A673 (cell line): ENCODE data around the gene CD83. TPM values are rescaled to one million over a fixed set of nuclear protein-coding genes. Genes with fewer than 3 reads are reported as not detected.

Experiments
- BruUV-seq: library from RNA; stranded (reverse); fragments of 400-500 nt; replicated peaks from 2 replicates; lab custom pipeline; 2021; lab: Mats Ljungman, UMichigan
- CTCF ChIA-PET: fragments of 300-600 bp; sonication (Branson Sonifier 250); formaldehyde crosslinking; loops from one replicate; lab custom pipeline; 2022; ENCODE audit warnings: antibody characterized with exemption; lab: Charles Lee
- POLR2A ChIA-PET: fragments of 300-600 bp; sonication (Branson Sonifier 250); formaldehyde crosslinking; loops from one replicate; lab custom pipeline; 2022; ENCODE audit warnings: antibody characterized with exemption; ENCODE audit not compliant: low non-redundant PET; lab: Charles Lee
- DNase-seq: peaks from one replicate; pipeline ENCODE4 v3.0.0-alpha.2; 2015; ENCODE audit warnings: low spot score
- H3K27ac ChIP-seq: fragments of 200-600 bp; sonication (generic); 2 replicates; pipeline ENCODE4 v1.5.1; 2016; ENCODE audit warnings: mixed run types, low read depth, mild to moderate bottlenecking, mixed read lengths, antibody characterized with exemption, low read length; ENCODE audit not compliant: poor library complexity, severe bottlenecking
- H3K27me3 ChIP-seq: fragments of 200-600 bp; sonication (generic); replicated peaks from 2 replicates; pipeline ENCODE4 v1.6.1; 2017; ENCODE audit warnings: mixed run types, low read depth, mild to moderate bottlenecking, mixed read lengths, antibody characterized with exemption, low read length; ENCODE audit not compliant: insufficient read depth, poor library complexity
- H3K36me3 ChIP-seq: fragments of 200-600 bp; sonication (generic); 2 replicates; pipeline ENCODE4 v1.6.1; 2016; ENCODE audit warnings: mixed run types, mild to moderate bottlenecking, mixed read lengths, antibody characterized with exemption, low read length; ENCODE audit not compliant: insufficient read depth, poor library complexity, severe bottlenecking
- H3K4me1 ChIP-seq: fragments of 200-600 bp; sonication (generic); 2 replicates; pipeline ENCODE4 v1.6.1; 2017; ENCODE audit warnings: mixed run types, mild to moderate bottlenecking, mixed read lengths, antibody characterized with exemption, low read length; ENCODE audit not compliant: insufficient read depth, poor library complexity, severe bottlenecking
- H3K4me3 ChIP-seq: fragments of 200-600 bp; sonication (generic); 2 replicates; pipeline ENCODE4 v1.5.1; 2016; ENCODE audit warnings: low read depth, mixed run types, mild to moderate bottlenecking, mixed read lengths, low read length; ENCODE audit not compliant: poor library complexity, severe bottlenecking
- H3K9me3 ChIP-seq: fragments of 200-600 bp; sonication (generic); 2 replicates; pipeline ENCODE4 v1.6.1; 2016; ENCODE audit warnings: mixed run types, low read depth, mild to moderate bottlenecking, mixed read lengths, antibody characterized with exemption, low read length; ENCODE audit not compliant: poor library complexity, severe bottlenecking
- EZH2 ChIP-seq: fragments of 200-600 bp; sonication (generic); IDR thresholded peaks from 2 replicates; pipeline ENCODE4 v1.6.1; 2017; ENCODE audit warnings: borderline replicate concordance, low read depth, mild to moderate bottlenecking, mixed read lengths, antibody characterized with exemption, low read length; ENCODE audit not compliant: poor library complexity, severe bottlenecking
- intact Hi-C: fragments of 100-400 bp; cut with micrococcal nuclease; formaldehyde crosslinking; loops from one replicate; pipeline ENCODE4 v1.10.0; 2022; ENCODE audit not compliant: unreplicated experiment
- total RNA-seq: library from RNA; stranded (reverse); gene quantifications from 2 replicates; pipeline ENCODE4 v1.2.3, GENCODE V29; 2021
- TF ChIP-seq, protein P1 (sequence below): fragments of 300-800, 200-600 bp; sonication (generic); conservative IDR thresholded peaks from 2 replicates; pipeline ENCODE4 v1.5.1; 2017; ENCODE audit warnings: low read depth, mild to moderate bottlenecking, antibody characterized with exemption, low read length, moderate library complexity, mixed read lengths

The CD83 gene
- total RNA-seq, 1 experiment from 2014 or later, result 14.4 TPM

DNA sequence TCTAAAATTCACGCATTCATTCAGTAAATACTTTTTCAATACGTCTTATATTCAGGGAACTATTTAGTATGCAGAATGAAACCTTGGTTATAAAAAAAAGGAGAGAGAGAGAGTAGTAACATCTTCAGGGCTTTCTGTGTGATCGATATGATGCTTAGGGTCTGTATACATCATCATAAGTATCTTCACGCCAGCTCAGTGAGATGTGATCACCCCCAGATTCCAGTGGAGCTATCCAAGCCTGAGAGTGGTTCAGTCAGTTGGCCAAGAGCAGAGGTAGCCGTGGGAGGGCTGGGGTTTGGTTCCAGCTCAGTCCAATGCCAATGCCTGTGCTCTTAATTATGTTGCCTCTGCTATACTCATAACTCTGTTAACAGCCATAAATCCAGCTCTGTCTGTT is 8.6 kb downstream of the CD83 start:
- TF ChIP-seq, protein P1, sequence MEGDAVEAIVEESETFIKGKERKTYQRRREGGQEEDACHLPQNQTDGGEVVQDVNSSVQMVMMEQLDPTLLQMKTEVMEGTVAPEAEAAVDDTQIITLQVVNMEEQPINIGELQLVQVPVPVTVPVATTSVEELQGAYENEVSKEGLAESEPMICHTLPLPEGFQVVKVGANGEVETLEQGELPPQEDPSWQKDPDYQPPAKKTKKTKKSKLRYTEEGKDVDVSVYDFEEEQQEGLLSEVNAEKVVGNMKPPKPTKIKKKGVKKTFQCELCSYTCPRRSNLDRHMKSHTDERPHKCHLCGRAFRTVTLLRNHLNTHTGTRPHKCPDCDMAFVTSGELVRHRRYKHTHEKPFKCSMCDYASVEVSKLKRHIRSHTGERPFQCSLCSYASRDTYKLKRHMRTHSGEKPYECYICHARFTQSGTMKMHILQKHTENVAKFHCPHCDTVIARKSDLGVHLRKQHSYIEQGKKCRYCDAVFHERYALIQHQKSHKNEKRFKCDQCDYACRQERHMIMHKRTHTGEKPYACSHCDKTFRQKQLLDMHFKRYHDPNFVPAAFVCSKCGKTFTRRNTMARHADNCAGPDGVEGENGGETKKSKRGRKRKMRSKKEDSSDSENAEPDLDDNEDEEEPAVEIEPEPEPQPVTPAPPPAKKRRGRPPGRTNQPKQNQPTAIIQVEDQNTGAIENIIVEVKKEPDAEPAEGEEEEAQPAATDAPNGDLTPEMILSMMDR, result no peak
- no peak for TF ChIP-seq EZH2
- no peaks in the 10 kb centered on the region for H3K9me3 ChIP-seq
- no peak overlapping the region for H3K4me3 ChIP-seq
- H3K27ac ChIP-seq, result no peak overlapping the region
- H3K4me1 ChIP-seq, result peaks cover 40% of the 10 kb centered on the region
- ChIA-PET POLR2A (interaction anchor here (0.6 kb wide), 1 partner anchor 720 kb away, joined by 3 read pairs; no protein-coding TSS in a partner anchor), CTCF (interaction anchor here (0.5 kb wide), 1 partner anchor 222 kb away, joined by 6 read pairs; no protein-coding TSS in a partner anchor)
- intact Hi-C loops, result loop anchor here (10.0 kb wide), 1 partner anchor 1379 kb away; no protein-coding TSS in a partner anchor
- no peak for DNase-seq
- no TSS peak for BruUV-seq
- no peaks in the 10 kb centered on the region for H3K36me3 ChIP-seq
- H3K27me3 ChIP-seq, result no peaks in the 10 kb centered on the region

DNA sequence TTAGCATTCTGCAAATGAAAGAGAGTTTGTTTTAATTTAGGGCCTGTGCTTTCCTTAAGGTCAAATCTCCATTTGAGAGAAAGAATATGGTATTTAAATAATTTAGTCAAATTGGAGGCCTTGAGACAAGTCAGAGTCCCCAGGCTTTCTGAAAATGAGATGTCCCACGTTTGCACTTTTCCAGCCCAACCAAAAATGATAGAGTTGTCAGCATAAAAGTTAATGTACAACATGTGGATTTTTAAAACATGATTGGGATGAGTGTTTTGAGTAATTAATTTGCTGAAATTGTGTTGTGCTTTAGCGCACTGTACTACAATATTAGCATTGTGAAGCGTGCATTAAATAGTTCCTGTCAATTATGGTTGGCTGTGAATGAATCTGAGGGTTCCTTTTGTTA is 10.0 kb downstream of the CD83 start:
- DNase-seq, result no peak
- ChIA-PET CTCF (no interaction called here), POLR2A (no interaction called here)
- peak overlapping the region; percentile 71 for H3K27ac ChIP-seq
- H3K36me3 ChIP-seq, result no peaks in the 10 kb centered on the region
- BruUV-seq, result no TSS peak
- intact Hi-C loops, result loop anchor here (2.0 to 10.0 kb wide), 2 partner anchors 17 to 1377 kb away; no protein-coding TSS in a partner anchor
- H3K27me3 ChIP-seq, result no peaks in the 10 kb centered on the region
- peaks cover 40% of the 10 kb centered on the region for H3K4me1 ChIP-seq
- TF ChIP-seq, protein P1, result no peak
- TF ChIP-seq EZH2, result no peak
- H3K9me3 ChIP-seq, result no peaks in the 10 kb centered on the region
- H3K4me3 ChIP-seq, result no peak overlapping the region

DNA sequence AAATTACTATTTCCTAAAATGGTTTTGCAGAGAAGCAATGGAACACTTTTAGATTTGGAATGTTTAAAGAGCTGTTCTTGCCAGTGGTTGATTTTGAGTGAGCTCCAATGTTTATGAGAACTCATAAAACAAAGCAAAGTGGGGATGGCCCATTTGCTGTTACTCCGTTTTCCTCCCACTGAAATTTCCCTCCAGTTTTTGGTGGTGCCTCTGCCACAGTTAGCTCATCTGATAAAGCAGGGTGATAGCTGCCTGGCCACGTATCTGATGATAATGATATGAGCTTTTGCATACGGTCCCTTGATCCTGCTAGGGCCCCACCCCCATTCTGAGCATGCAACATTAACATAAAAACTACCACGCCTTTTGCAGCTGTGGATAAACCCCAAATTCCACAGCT is 10.4 kb downstream of the CD83 start:
- Histone ChIP-seq H3K27me3 (no peaks in the 10 kb centered on the region), H3K9me3 (no peaks in the 10 kb centered on the region), H3K4me3 (no peak overlapping the region), H3K36me3 (no peaks in the 10 kb centered on the region), H3K27ac (peak overlapping the region; percentile 71), H3K4me1 (peaks cover 40% of the 10 kb centered on the region)
- no peak for TF ChIP-seq EZH2
- TF ChIP-seq, protein P1, result no peak
- intact Hi-C loops, result loop anchor here (2.0 to 10.0 kb wide), 2 partner anchors 17 to 1377 kb away; no protein-coding TSS in a partner anchor
- POLR2A ChIA-PET, result no interaction called here
- no TSS peak for BruUV-seq
- CTCF ChIA-PET, result no interaction called here
- peak; percentile 53 for DNase-seq
